H9 (cell line): ENCODE results near the gene SLC34A1. TPM values are rescaled to one million over a fixed set of nuclear protein-coding genes. Genes with fewer than 3 reads are reported as not detected.

ENCODE experiments used
- DNase-seq: peaks from one replicate; pipeline ENCODE4 v3.0.0-alpha.2; 2017
- H2AFZ ChIP-seq: one replicate; pipeline ENCODE4 v1.6.1; 2013; ENCODE audit warnings: mild to moderate bottlenecking, low read length, control low read depth, moderate library complexity
- H2AK5ac ChIP-seq: 2 replicates; pipeline ENCODE4 v1.6.1; 2013; ENCODE audit warnings: low read length, control low read depth, mixed read lengths; ENCODE audit not compliant: insufficient read length
- H2BK120ac ChIP-seq: one replicate; pipeline ENCODE4 v1.6.1; 2013; ENCODE audit warnings: low read depth, mild to moderate bottlenecking, low read length, control low read depth, inconsistent platforms; ENCODE audit not compliant: poor library complexity, severe bottlenecking
- H2BK12ac ChIP-seq: 2 replicates; pipeline ENCODE4 v1.6.1; 2013; ENCODE audit warnings: low read length, control low read depth, mixed read lengths, low read depth; ENCODE audit not compliant: insufficient read length
- H2BK15ac ChIP-seq: 2 replicates; pipeline ENCODE4 v1.6.1; 2013; ENCODE audit warnings: low read depth, low read length, control low read depth
- H2BK20ac ChIP-seq: one replicate; pipeline ENCODE4 v1.6.1; 2013; ENCODE audit warnings: low read depth, mild to moderate bottlenecking, low read length, control low read depth, inconsistent platforms; ENCODE audit not compliant: poor library complexity, severe bottlenecking
- H2BK5ac ChIP-seq: 2 replicates; pipeline ENCODE4 v1.6.1; 2013; ENCODE audit warnings: low read length, control low read depth, mixed read lengths; ENCODE audit not compliant: insufficient read length
- H3K14ac ChIP-seq: 2 replicates; pipeline ENCODE4 v1.6.1; 2013; ENCODE audit warnings: low read length, control low read depth; ENCODE audit not compliant: insufficient read depth
- H3K18ac ChIP-seq: 2 replicates; pipeline ENCODE4 v1.6.1; 2013; ENCODE audit warnings: low read depth, mild to moderate bottlenecking, mixed read lengths, low read length, control low read depth; ENCODE audit not compliant: insufficient read length
- H3K23ac ChIP-seq: 2 replicates; pipeline ENCODE4 v1.6.1; 2013; ENCODE audit warnings: low read length, control low read depth, mixed read lengths, low read depth; ENCODE audit not compliant: insufficient read length
- H3K23me2 ChIP-seq: 2 replicates; pipeline ENCODE4 v1.6.1; 2013; ENCODE audit warnings: low read depth, mild to moderate bottlenecking, mixed read lengths, low read length, control low read depth; ENCODE audit not compliant: insufficient read length, poor library complexity, severe bottlenecking
- H3K27ac ChIP-seq: 2 replicates; pipeline ENCODE4 v1.5.1; 2013; ENCODE audit warnings: low read length, control low read depth, mixed read lengths, low read depth; ENCODE audit not compliant: insufficient read length
- H3K27me3 ChIP-seq: 2 replicates; pipeline ENCODE4 v1.6.1; 2013; ENCODE audit warnings: low read length, control low read depth, inconsistent platforms; ENCODE audit not compliant: insufficient read depth
- H3K4ac ChIP-seq: 2 replicates; pipeline ENCODE4 v1.6.1; 2013; ENCODE audit warnings: low read depth, mild to moderate bottlenecking, control low read depth, inconsistent platforms, low read length, moderate library complexity
- H3K4me1 ChIP-seq: 2 replicates; pipeline ENCODE4 v1.6.1; 2013; ENCODE audit warnings: low read length, control low read depth, inconsistent platforms; ENCODE audit not compliant: insufficient read depth
- H3K4me2 ChIP-seq: 2 replicates; pipeline ENCODE4 v1.6.1; 2013; ENCODE audit warnings: low read length, control low read depth, mixed read lengths; ENCODE audit not compliant: insufficient read length, insufficient read depth
- H3K56ac ChIP-seq: 2 replicates; pipeline ENCODE4 v1.6.1; 2013; ENCODE audit warnings: low read depth, mild to moderate bottlenecking, mixed read lengths, low read length, control low read depth; ENCODE audit not compliant: insufficient read length
- H3K79me1 ChIP-seq: 2 replicates; pipeline ENCODE4 v1.6.1; 2013; ENCODE audit warnings: low read depth, mild to moderate bottlenecking, moderate library complexity, low read length, control low read depth, inconsistent platforms; ENCODE audit not compliant: insufficient read depth, poor library complexity, severe bottlenecking
- H3K79me2 ChIP-seq: 2 replicates; pipeline ENCODE4 v1.6.1; 2013; ENCODE audit warnings: low read length, control low read depth, inconsistent platforms; ENCODE audit not compliant: insufficient read depth
- H3K9ac ChIP-seq: 2 replicates; pipeline ENCODE4 v1.6.1; 2013; ENCODE audit warnings: low read length, control low read depth, mixed read lengths; ENCODE audit not compliant: insufficient read length; ENCODE audit errors: extremely low read depth
- H3K9me3 ChIP-seq: one replicate; pipeline ENCODE4 v1.6.1; 2013; ENCODE audit warnings: low read depth, low read length, inconsistent platforms; ENCODE audit not compliant: control insufficient read depth
- H3T11ph ChIP-seq: one replicate; pipeline ENCODE4 v1.6.1; 2013; ENCODE audit warnings: mild to moderate bottlenecking, low read length, control low read depth, inconsistent platforms
- H4K20me1 ChIP-seq: one replicate; pipeline ENCODE4 v1.6.1; 2013; ENCODE audit not compliant: control insufficient read depth, insufficient read length, insufficient read depth
- H4K5ac ChIP-seq: 2 replicates; pipeline ENCODE4 v1.6.1; 2013; ENCODE audit warnings: low read depth, mild to moderate bottlenecking, mixed read lengths, low read length, control low read depth; ENCODE audit not compliant: insufficient read length
- H4K8ac ChIP-seq: replicated peaks from 2 replicates; pipeline ENCODE4 v1.6.1; 2013; ENCODE audit warnings: low read length, control low read depth, mixed read lengths, low read depth; ENCODE audit not compliant: insufficient read length
- H4K91ac ChIP-seq: 2 replicates; pipeline ENCODE4 v1.6.1; 2013; ENCODE audit warnings: low read depth, mild to moderate bottlenecking, moderate library complexity, mixed read lengths, low read length, control low read depth; ENCODE audit not compliant: insufficient read length
- H3K27ac Mint-ChIP-seq, 3 experiments: 2 replicates in 2 of 3; 3 replicates in 1 of 3; pipeline ENCODE4 v1.8.0; 2020 to 2021; ENCODE audit warnings: mixed read lengths in 3 of 3, mild to moderate bottlenecking in 1 of 3, moderate library complexity in 1 of 3
- H3K27me3 Mint-ChIP-seq: 2 replicates; pipeline ENCODE4 v1.8.0; 2021; ENCODE audit warnings: low read depth, mild to moderate bottlenecking, moderate library complexity, mixed read lengths
- H3K36me3 Mint-ChIP-seq, 3 experiments: 2 replicates in 2 of 3; 3 replicates in 1 of 3; pipeline ENCODE4 v1.8.0; 2020 to 2021; ENCODE audit warnings: low read depth in 3 of 3, mixed read lengths in 3 of 3; ENCODE audit not compliant: insufficient read depth in 1 of 3
- H3K4me1 Mint-ChIP-seq, 2 experiments: 2 replicates each; pipeline ENCODE4 v1.8.0; 2020; ENCODE audit warnings: mixed read lengths in 2 of 2
- H3K4me3 Mint-ChIP-seq, 2 experiments: 2 replicates in 1 of 2; 3 replicates in 1 of 2; pipeline ENCODE4 v1.8.0; 2020 to 2021; ENCODE audit warnings: mild to moderate bottlenecking in 2 of 2, mixed read lengths in 2 of 2, moderate library complexity in 1 of 2
- H3K9me3 Mint-ChIP-seq, 2 experiments: 2 replicates in 1 of 2; 3 replicates in 1 of 2; pipeline ENCODE4 v1.8.0; 2020; ENCODE audit warnings: mild to moderate bottlenecking in 2 of 2, mixed read lengths in 2 of 2, moderate library complexity in 1 of 2
- CTCF ChIP-seq: fragments of 200-600 bp; sonication (generic); conservative IDR thresholded peaks from 3 replicates; pipeline ENCODE4 v1.8.0; 2021; ENCODE audit warnings: antibody characterized with exemption, mild to moderate bottlenecking
- WGBS: extraction: QIAGEN DNeasy Blood & Tissue Kit; methylation state at CpG from one replicate; pipeline ENCODE4 v1.1.7; 2013; ENCODE audit warnings: missing lambda C conversion rate, low lambda C conversion rate, mixed read lengths; ENCODE audit not compliant: insufficient read length; ENCODE audit errors: extremely low coverage; 5-methylcytosine and 5-hydroxymethylcytosine counted together
- total RNA-seq: library from RNA; stranded (reverse); gene quantifications from 2 replicates; pipeline ENCODE4 v1.2.1, GENCODE V29; 2021

Gene SLC34A1
- total RNA-seq, 1 experiment from 2014 or later = not detected

- Histone ChIP-seq H3K18ac (peak overlapping the region; percentile 47), H3K79me1 (no peaks in the 10 kb centered on the region), H2BK12ac (no peak overlapping the region), H2AFZ (no peak overlapping the region), H3K9me3 (no peaks in the 10 kb centered on the region), H3T11ph (no peak overlapping the region), H3K9ac (peak overlapping the region; percentile 58), H4K91ac (no peak overlapping the region), H2AK5ac (no peak overlapping the region), H3K56ac (no peak overlapping the region), H2BK120ac (no peak overlapping the region), H3K4ac (no peak overlapping the region), H3K14ac (peak overlapping the region; percentile 37; the same call in 1 of the 2 replicates), H2BK5ac (no peak overlapping the region), H3K79me2 (no peaks in the 10 kb centered on the region), H4K20me1 (no peaks in the 10 kb centered on the region), H2BK15ac (no peak overlapping the region), H4K8ac (no peak overlapping the region), H3K23me2 (peaks cover 10% of the 10 kb centered on the region), H3K4me1 (peaks cover 6% of the 10 kb centered on the region; the same call in 1 of the 2 replicates), H3K27ac (no peak overlapping the region), H4K5ac (no peak overlapping the region), H3K4me2 (peak overlapping the region; percentile 70), H3K27me3 (no peaks in the 10 kb centered on the region; the same call in 1 of the 2 replicates), H2BK20ac (no peak overlapping the region), H3K23ac (no peak overlapping the region)
- no CpG with 5 or more reads among the region's 26 CpGs for WGBS
- H3K4me3 Mint-ChIP-seq = peak overlapping the region; percentile 70 to 84
- peaks cover 8 to 22% (median 8%) of the 10 kb centered on the region in 3 experiments for H3K36me3 Mint-ChIP-seq
- peaks cover 17% of the 10 kb centered on the region for H3K27me3 Mint-ChIP-seq
- no peak for DNase-seq
- TF ChIP-seq CTCF = no peak
- peak overlapping the region in 2 of 3 experiments; percentile 35 to 78; a peak in 1 of 7 replicates for H3K27ac Mint-ChIP-seq
- H3K4me1 Mint-ChIP-seq = peaks cover 33 to 58% of the 10 kb centered on the region in 2 experiments
- no peaks in the 10 kb centered on the region; a peak in 1 of 5 replicates for H3K9me3 Mint-ChIP-seq
Measured at GRCh38 chr5:177371120-177372033, 12.9 kb upstream of the SLC34A1 start.
